Gastroesophageal sphincter (tissue), 3 donors: ENCODE data around the gene CHST12.

Source experiments
- POLR2A ChIP-seq, 2 donors: fragments of 450-650 bp; IDR thresholded peaks; one replicate each; pipeline ENCODE4 v1.6.1; 2017; ENCODE audit warnings: antibody characterized with exemption in 2 of 2, mild to moderate bottlenecking in 2 of 2, moderate library complexity in 1 of 2
- POLR2AphosphoS5 ChIP-seq: sonication (generic); formaldehyde crosslinking; IDR thresholded peaks from one replicate; pipeline ENCODE4 v1.6.1; 2017; ENCODE audit warnings: antibody characterized with exemption
- TF ChIP-seq, protein P1 (sequence below), 4 experiments: fragments of 200-600 bp in 2 of 4; fragments of 450-650 bp in 2 of 4; sonication (generic) in 1 of 4; IDR thresholded peaks; one replicate each; pipeline ENCODE4 v1.5.1; 2017 to 2019; ENCODE audit warnings: antibody characterized with exemption in 4 of 4, mild to moderate bottlenecking in 2 of 4, moderate library complexity in 2 of 4

DNA sequence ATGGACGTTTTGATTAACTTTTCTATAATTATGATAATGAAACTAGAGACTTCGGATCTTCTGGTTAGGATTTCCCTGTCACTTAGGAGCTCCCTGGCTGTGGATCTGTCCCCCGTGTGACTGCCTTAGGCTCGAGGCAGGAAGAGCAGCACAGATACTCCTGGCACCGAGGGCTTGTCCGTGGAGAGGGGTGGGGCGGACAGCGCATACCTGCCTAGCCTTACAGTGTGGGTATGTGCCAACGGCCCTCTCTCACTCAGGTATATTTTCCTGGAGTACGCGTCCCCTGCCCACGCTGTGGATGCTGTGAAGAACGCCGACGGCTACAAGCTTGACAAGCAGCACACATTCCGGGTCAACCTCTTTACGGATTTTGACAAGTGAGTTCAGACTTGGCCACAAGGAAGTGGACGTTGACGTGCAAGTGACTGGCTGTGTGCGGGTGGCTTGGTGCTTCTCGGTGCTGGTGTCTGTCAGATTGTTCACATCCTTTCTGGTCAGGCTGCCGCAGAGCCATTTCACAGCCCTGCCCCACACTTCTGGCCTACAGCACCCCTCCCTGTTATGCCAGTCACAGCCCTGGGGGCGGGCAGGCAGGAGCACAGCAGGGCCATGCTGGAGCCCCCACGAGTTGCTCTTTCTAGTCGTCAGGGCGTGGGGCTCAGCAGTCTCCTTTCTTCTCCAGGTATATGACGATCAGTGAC is 40.9 kb upstream of the CHST12 start:
- TF ChIP-seq POLR2A (IDR thresholded peaks at IDR 0.05): no peak
- TF ChIP-seq POLR2AphosphoS5: no peak
- TF ChIP-seq, protein P1, sequence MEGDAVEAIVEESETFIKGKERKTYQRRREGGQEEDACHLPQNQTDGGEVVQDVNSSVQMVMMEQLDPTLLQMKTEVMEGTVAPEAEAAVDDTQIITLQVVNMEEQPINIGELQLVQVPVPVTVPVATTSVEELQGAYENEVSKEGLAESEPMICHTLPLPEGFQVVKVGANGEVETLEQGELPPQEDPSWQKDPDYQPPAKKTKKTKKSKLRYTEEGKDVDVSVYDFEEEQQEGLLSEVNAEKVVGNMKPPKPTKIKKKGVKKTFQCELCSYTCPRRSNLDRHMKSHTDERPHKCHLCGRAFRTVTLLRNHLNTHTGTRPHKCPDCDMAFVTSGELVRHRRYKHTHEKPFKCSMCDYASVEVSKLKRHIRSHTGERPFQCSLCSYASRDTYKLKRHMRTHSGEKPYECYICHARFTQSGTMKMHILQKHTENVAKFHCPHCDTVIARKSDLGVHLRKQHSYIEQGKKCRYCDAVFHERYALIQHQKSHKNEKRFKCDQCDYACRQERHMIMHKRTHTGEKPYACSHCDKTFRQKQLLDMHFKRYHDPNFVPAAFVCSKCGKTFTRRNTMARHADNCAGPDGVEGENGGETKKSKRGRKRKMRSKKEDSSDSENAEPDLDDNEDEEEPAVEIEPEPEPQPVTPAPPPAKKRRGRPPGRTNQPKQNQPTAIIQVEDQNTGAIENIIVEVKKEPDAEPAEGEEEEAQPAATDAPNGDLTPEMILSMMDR (IDR thresholded peaks at IDR 0.05): no peak
